ENCODE data around the gene EVA1A. TPM values are rescaled to one million over a fixed set of nuclear protein-coding genes. Genes with fewer than 3 reads are reported as not detected.

Gene EVA1A
- total RNA-seq, 1 experiment from 2014 or later, result 10.8 TPM

GRCh38 chr2:75516378-75517360 is 44.1 kb downstream of the EVA1A start:
- Histone ChIP-seq H4K20me1 (ENCODE audit: insufficient read depth) (no peaks in the 10 kb centered on the region), H3K27ac (no peak overlapping the region), H3K9me3 (ENCODE audit: insufficient read depth, low read depth) (no peaks in the 10 kb centered on the region; the same call in 1 of the 2 replicates), H3K4me3 (no peak overlapping the region), H2AFZ (no peak overlapping the region), H3K4me2 (no peak overlapping the region), H3K27me3 (ENCODE audit: insufficient read depth, low read depth) (no peaks in the 10 kb centered on the region), H3F3A (ENCODE audit: insufficient read depth, low read depth) (no peaks in the 10 kb centered on the region; the same call in 1 of the 2 replicates), H3K4me1 (replicated peaks; ENCODE audit: insufficient read depth) (no peaks in the 10 kb centered on the region), H3K9me2 (ENCODE audit: insufficient read depth) (no peaks in the 10 kb centered on the region), H3K36me3 (ENCODE audit: low read depth) (peaks cover 16% of the 10 kb centered on the region), H3K79me2 (ENCODE audit: low read depth) (no peaks in the 10 kb centered on the region)
- TF ChIP-seq CTCF (conservative IDR thresholded peaks at IDR 0.05) (no peak), EZH2 (IDR thresholded peaks at IDR 0.05; ENCODE audit: low read depth) (no peak)
- BruUV-seq (replicated peaks), result no TSS peak
- CTCF ChIA-PET, result no interaction called here
- DNase-seq, result no peak
- intact Hi-C loops (cut with micrococcal nuclease; ENCODE audit: unreplicated experiment), result no loop called here
- POLR2A ChIA-PET (ENCODE audit: unreplicated experiment), result no interaction called here

GRCh38 chr2:75515584-75516368 is 45.0 kb downstream of the EVA1A start:
- H3K4me1 ChIP-seq (replicated peaks; ENCODE audit: insufficient read depth), result no peaks in the 10 kb centered on the region
- H3K79me2 ChIP-seq (ENCODE audit: low read depth), result no peaks in the 10 kb centered on the region
- no peak overlapping the region for H3K4me2 ChIP-seq
- H3K9me2 ChIP-seq (ENCODE audit: insufficient read depth), result no peaks in the 10 kb centered on the region
- no peaks in the 10 kb centered on the region for H3K27me3 ChIP-seq (ENCODE audit: insufficient read depth, low read depth)
- CTCF ChIA-PET, result no interaction called here
- no peaks in the 10 kb centered on the region for H3F3A ChIP-seq (ENCODE audit: insufficient read depth, low read depth)
- BruUV-seq (replicated peaks), result no TSS peak
- no peak overlapping the region for H2AFZ ChIP-seq
- H4K20me1 ChIP-seq (ENCODE audit: insufficient read depth), result no peaks in the 10 kb centered on the region
- H3K9me3 ChIP-seq (ENCODE audit: insufficient read depth, low read depth), result no peaks in the 10 kb centered on the region; the same call in 1 of the 2 replicates
- no peak for DNase-seq
- peaks cover 16% of the 10 kb centered on the region for H3K36me3 ChIP-seq (ENCODE audit: low read depth)
- intact Hi-C loops (cut with micrococcal nuclease; ENCODE audit: unreplicated experiment), result no loop called here
- H3K4me3 ChIP-seq, result no peak overlapping the region
- TF ChIP-seq CTCF (conservative IDR thresholded peaks at IDR 0.05) (no peak), EZH2 (IDR thresholded peaks at IDR 0.05; ENCODE audit: low read depth) (no peak)
- H3K27ac ChIP-seq, result no peak overlapping the region
- POLR2A ChIA-PET (ENCODE audit: unreplicated experiment), result no interaction called here

- H4K20me1 ChIP-seq (ENCODE audit: insufficient read depth), result no peaks in the 10 kb centered on the region
- intact Hi-C loops (cut with micrococcal nuclease; ENCODE audit: unreplicated experiment), result no loop called here
- ChIA-PET CTCF (no interaction called here), POLR2A (ENCODE audit: unreplicated experiment) (no interaction called here)
- no peak overlapping the region for H3K4me3 ChIP-seq
- no peak overlapping the region for H2AFZ ChIP-seq
- no peak overlapping the region for H3K27ac ChIP-seq
- H3K27me3 ChIP-seq (ENCODE audit: insufficient read depth, low read depth), result no peaks in the 10 kb centered on the region
- H3K4me2 ChIP-seq, result no peak overlapping the region
- no TSS peak for BruUV-seq (replicated peaks)
- no peaks in the 10 kb centered on the region for H3F3A ChIP-seq (ENCODE audit: insufficient read depth, low read depth)
- H3K4me1 ChIP-seq (replicated peaks; ENCODE audit: insufficient read depth), result no peaks in the 10 kb centered on the region
- no peak for DNase-seq
- H3K9me2 ChIP-seq (ENCODE audit: insufficient read depth), result no peaks in the 10 kb centered on the region
- no peaks in the 10 kb centered on the region for H3K79me2 ChIP-seq (ENCODE audit: low read depth)
- H3K36me3 ChIP-seq (ENCODE audit: low read depth), result peaks cover 20% of the 10 kb centered on the region
- H3K9me3 ChIP-seq (ENCODE audit: insufficient read depth, low read depth), result peaks cover 8% of the 10 kb centered on the region
- TF ChIP-seq EZH2 (IDR thresholded peaks at IDR 0.05; ENCODE audit: low read depth) (no peak), CTCF (conservative IDR thresholded peaks at IDR 0.05) (no peak)
Measured at GRCh38 chr2:75513616-75514170, 47.0 kb downstream of the EVA1A start.
